NCI-H2029 treated with DMSO at 0.1 percent for 48 hours (cell line): Measurements from ENCODE around the gene F12.

Source experiments
- DNase-seq: peaks from one replicate; lab custom pipeline; 2025; lab: John Stamatoyannopoulos, UW

The F12 gene

GRCh38 chr5:177410575-177410974 is 1.2 kb upstream of the F12 start:
- DNase-seq, result no peak

DNA sequence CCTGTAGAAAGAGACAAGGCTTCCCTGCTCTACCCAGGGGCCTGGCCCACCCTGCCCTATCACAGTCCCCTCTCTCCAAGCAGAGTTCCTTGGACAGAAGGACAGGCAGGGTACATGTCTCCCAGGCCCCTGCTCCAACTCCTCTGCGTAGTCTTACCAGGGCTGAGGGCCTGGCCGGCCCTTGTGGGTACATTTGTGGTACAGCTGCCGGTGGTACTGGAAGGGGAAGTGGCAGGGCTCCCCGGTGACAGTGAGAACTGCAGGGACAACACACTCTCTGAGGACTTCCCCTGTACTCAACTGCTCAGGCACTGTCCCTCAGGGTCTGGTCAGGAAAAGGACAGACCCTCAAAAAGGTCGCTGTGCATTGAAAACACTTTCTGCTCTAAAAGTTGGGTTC is 3.6 kb downstream of the F12 start:
- DNase-seq, result no peak

DNA sequence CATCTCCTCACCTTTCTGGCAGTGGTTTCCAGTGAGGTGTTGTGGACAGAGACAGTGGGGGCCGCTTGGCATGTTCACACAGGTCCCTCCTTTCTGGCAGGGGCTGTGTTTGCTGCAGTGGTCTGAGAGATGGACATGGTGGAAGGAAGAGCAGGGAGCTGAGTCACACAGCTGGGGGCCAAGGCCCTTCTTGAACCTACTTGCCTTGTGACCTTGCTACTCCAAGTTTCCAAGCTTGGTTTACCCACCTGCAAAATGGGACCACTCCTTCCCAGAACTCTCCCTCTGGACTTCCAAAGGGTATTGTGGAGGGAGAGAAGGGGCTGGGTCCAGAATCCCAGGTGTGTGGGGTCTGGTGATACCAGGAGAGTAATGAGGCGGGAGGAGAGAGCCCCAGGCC is 4.1 kb downstream of the F12 start:
- DNase-seq, result no peak

DNA sequence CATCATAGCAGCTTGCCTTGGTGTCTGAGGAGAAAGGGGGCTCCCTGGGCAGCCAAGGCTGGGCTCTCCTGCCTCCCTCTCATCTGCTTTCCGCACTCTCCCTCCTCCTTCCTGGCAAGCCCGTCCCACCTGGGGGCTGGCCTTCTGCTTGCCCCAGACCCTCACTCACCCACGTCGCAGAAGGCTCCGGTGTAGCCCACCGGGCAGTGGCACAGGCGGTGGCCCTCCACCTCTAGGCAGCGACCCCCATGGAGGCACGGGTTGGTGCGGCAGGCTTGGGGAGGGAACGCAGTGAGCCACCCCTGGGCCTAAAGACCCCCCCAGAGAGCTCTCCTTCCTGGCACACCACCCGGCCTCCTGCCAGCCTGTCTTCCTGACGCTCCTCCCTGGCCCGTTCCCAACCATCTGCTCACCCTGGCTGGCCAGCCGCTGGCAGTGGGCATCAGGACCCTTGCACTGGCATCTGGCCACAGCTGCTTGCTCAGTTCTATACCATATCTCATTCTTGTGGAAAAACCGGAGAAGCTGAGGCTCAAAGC is 4.7 kb downstream of the F12 start:
- DNase-seq, result no peak

GRCh38 chr5:177403792-177404640 is 5.3 kb downstream of the F12 start:
- peak; percentile 27 for DNase-seq

- no peak for DNase-seq
These were observed 6.1 kb downstream of the F12 start for GRCh38 chr5:177403102-177403791.

DNA sequence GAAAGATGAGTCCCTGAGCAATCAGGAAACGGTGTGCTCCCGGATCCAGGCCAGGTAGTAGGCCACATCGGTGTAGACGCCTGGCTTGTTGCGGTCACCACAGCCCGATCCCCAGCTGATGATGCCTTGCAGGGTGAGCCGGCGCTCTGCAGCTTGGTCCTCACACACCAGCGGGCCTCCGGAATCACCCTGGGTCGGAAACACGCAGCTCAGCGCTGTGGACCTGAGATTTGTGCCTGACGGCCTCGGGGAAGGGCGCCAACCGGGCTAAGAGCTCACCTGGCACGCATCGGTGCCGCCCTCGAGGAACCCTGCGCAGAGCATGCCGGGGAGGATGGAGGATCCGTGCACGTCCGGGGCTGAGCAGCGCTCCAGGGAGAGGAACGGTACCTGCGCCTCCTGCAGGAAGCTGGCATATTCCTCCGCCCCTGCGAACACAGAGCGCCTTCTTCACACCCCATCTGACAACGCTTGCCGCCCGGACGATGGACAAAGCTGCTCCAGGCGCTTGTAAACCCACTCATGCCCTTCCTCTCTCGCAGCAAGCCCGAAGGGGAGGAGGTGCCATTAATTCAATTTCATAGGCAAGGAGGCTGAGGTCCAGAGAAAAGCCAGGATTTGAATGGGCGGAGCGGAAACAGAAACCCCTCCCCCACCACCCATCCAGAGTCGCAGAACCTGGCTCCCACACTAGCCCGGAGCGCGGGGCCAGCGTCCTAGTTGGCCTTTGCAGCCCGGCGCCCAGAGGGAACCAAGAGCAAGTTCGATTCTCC is 6.9 kb downstream of the F12 start:
- DNase-seq, result peak; percentile 82

GRCh38 chr5:177399997-177400868 is 9.1 kb downstream of the F12 start, which contains the start of gene PFN3:
TSS of gene PFN3 (minus strand) at chr5:177400661. CDS start at chr5:177400576, 85 bp downstream.
- no peak for DNase-seq

DNA sequence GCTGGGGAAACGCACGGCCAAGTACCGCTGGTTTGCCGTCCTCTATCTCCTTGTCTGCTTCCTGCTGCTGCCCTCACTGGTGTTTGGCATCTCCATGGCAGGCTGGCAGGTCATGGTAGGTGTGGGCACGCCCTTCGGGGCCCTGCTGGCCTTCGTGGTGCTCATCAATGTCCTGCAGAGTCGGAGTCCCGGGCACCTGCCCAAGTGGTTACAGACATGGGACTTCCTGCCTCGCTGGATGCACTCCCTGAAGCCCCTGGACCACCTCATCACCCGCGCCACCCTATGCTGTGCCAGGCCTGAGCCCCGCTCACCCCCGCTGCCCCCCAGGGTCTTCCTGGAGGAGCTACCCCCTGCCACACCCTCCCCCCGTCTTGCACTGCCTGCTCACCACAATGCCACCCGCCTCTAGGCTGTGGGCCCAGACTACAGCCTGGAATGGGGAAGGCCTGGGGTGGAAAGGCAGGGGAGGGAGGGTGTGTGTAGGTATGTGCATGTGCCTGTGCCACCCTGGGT is 11.4 kb downstream of the F12 start:
- no peak for DNase-seq

GRCh38 chr5:177396807-177397206 is 12.6 kb downstream of the F12 start:
- DNase-seq, result no peak

DNA sequence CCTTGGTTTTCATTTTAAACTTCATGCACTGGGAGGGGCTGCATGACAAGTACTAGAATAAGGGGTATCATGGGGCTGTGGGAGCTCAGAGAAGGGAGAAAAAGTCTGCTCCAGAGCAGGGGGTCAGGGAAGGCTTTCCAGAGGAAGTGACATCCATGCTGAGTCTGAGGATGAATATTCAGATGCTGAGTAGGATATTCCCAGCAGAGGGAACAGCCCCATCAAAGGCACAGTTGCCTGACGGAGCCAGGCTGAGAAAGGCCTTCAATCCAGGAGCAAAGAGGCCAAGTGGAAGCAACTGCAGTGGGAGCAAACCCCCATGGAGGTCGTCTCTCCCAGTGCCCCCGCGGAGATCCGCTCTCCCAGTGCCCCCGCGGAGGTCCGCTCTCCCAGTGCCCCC is 13.3 kb downstream of the F12 start:
- DNase-seq, result no peak

DNA sequence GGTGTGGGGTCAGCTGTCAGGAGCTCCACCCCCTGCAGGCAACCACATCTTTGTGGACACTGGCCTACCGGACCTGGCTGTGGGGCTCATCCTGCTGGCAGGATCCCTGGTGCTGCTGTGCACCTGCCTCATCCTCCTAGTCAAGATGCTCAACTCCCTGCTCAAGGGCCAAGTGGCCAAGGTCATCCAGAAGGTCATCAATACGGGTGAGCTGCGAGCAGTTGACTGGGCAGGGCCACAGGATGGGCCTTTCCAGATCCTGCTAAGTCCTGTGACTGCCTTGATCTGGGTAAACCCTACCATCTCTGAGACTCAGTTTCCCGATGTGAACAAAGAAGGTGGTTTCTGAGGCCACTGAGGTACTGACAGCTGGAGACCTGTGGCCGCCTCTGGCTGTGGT is 15.4 kb downstream of the F12 start:
- DNase-seq, result no peak

- no peak for DNase-seq
These were observed 16.1 kb downstream of the F12 start for GRCh38 chr5:177393206-177393765.

GRCh38 chr5:177392765-177393164 is 16.6 kb downstream of the F12 start:
- DNase-seq, result no peak

GRCh38 chr5:177390363-177391300 is 18.7 kb downstream of the F12 start:
- DNase-seq, result peak; percentile 72

DNA sequence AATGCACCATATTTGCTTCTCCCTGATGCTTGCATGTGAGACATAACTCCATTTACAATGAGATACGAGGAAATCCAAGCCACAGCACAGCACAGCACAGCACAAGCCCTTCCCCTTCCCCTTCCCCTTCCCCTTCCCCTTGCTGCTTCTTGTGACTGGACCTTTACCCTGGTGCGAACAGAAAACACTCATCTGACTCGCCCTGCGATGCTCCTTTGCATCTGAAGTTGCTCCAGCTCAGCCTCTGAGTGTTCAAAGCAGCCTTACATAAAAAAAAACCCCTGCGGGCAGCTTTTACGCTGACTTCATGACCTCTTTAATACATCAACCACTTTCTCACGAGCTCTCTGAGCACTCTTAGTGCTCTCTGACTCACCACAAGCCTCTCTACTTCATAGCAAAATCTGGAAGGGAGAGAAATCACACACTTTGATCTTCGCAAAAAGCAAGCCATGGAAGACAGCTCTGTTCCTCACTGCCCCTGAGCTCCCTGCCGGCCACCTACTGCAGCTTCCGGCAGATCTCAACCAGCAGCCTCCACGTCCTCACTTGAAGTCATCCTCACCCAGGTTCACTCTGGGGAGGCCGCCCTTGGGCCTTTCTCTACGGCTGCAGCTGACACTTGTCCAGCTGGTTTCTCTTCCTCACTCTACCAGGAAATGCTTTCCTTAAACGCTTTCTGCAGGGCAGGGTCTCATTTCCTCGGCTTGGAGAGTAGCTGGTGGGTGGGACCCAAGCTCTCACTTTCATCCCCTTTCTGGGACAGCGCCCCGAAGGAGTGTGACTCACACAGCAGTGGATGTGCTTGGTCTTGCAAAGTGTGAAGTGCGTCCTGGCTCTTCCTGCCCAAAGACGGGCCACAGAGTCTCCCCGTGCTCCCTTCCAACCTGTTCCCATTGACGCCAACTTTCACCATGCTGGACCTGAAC is 19.9 kb downstream of the F12 start:
- no peak for DNase-seq

DNA sequence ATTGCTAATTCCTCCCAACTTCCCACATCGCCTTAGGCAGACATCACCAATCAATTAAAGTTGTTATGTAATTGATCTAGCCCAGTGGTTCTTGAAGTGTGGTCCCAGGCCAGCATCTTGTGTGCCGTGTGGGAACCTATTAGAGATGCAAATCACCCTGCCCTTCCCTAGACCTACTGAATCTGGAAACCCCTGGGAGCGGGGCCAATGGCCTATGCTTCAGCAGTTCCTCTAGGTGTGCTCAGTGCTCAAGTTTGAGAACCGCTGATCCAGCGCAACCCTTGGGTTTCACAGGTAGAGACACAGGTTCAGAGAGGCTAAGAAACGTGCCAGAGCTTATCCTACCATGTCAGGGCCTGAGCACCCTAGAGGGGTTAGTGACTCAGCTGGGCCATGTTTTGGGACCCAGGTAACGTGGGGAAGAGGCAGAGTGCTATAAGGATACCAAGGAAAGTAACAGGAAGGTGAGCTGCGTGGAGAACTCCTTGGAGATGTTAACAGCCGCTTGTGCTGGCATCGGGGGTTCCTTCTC is 20.8 kb downstream of the F12 start:
- no peak for DNase-seq

GRCh38 chr5:177387405-177387804 is 22.0 kb downstream of the F12 start:
- DNase-seq, result no peak
